HG02642 (cell line): ENCODE measurements around the gene C12orf60.

Source experiments
- ATAC-seq: cut with Tn5 transposase; IDR thresholded peaks from one replicate; pipeline ENCODE4 v1.9.1; 2021; ENCODE audit warnings: mild to moderate bottlenecking; ENCODE audit not compliant: unreplicated experiment, poor library complexity

C12orf60 gene

GRCh38 chr12:14868916-14869506 is 65.5 kb downstream of the C12orf60 start:
- ATAC-seq = no peak

- ATAC-seq = peak; percentile 46
These were observed 67.8 kb downstream of the C12orf60 start for GRCh38 chr12:14871247-14871646.

DNA sequence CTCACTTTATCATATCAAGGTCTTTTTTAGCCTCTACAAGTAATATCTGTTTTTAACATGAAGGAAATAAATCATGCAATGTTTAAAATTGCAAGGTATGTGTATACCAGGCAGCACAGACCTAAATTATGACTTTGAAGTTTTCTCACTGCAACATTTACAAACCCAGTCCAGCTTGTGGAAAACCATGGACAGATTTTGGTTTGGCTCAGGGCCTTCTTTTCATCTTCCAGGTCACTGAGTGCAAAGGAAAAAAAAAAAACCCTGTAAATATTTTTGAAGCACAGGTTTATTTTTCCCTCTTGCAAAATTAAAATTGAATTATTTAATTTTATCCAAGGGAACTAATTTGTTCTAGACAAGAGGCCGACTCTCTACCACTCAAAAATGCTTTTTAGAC is 68.4 kb downstream of the C12orf60 start:
- ATAC-seq = no peak

DNA sequence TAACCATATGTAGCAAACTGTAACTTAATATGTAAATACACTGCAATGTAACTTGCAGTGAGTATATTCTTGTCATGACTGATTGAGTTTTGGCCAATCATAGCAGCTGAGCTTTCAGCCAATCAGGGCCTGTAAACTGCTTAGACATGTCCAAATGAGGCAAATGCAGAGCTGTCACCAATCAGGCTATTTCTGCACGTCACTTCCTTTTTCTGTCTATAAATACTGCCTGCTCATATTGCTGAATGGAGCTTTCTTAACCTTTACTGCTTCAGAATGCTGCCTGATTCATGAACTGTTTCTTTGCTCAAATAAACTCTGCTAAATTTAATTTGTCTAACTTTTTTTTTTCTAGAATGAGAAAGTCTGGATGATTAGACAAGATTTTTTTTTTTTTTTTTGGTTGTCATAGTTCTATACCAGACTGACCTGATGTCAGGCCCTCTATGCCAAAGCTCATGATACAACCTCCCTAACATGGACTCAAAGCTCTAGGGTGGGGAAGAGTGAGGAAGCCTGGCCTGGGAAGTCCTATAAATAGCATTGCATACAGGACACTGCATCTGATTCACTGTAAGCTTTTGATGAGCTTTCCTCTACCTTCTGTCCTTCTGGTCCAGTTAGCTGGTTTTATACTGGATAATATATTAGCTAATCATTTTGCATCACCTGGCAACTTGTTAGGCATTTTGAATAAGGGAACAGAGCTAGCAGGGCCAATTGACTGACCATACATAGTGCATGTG is 70.1 kb downstream of the C12orf60 start:
- no peak for ATAC-seq
